H1 (cell line): Measurements from ENCODE around the gene PTPRH. TPM values are rescaled to one million over a fixed set of nuclear protein-coding genes. Genes with fewer than 3 reads are reported as not detected.

Source experiments
- CTCF ChIA-PET: fragments of 300-600 bp; sonication (Branson Sonifier 250); formaldehyde crosslinking; loops from one replicate; lab custom pipeline; 2021; ENCODE audit not compliant: partially characterized antibody; lab: Charles Lee
- POLR2A ChIA-PET: fragments of 300-600 bp; sonication (Branson Sonifier 250); formaldehyde crosslinking; loops from one replicate; lab custom pipeline; 2021; ENCODE audit warnings: inconsistent platforms; ENCODE audit not compliant: partially characterized antibody; lab: Charles Lee
- DNase-seq, 2 experiments: peaks; one replicate each; pipeline versions ENCODE4 v3.0.0 to v3.0.0-alpha.2; 2010 to 2022; ENCODE audit warnings: low spot score in 2 of 2, low read depth in 1 of 2, mixed read lengths in 1 of 2
- FAIRE-seq: peaks from 2 replicates; lab custom pipeline; 2011; peaks lifted over from hg19 to GRCh38; lab: Jason Lieb, UNC
- H2AFZ ChIP-seq: 2 replicates; pipeline ENCODE4 v1.8.1; 2012; ENCODE audit warnings: low read length, inconsistent platforms
- H2AK5ac ChIP-seq: 2 replicates; pipeline ENCODE4 v1.6.1; 2013; ENCODE audit warnings: low read depth, low read length
- H2BK120ac ChIP-seq: replicated peaks from 2 replicates; pipeline ENCODE3; 2013; ENCODE audit warnings: low read depth, low read length, inconsistent platforms
- H2BK12ac ChIP-seq: 2 replicates; pipeline ENCODE4 v1.6.1; 2013; ENCODE audit warnings: low read depth, low read length
- H2BK15ac ChIP-seq: 2 replicates; pipeline ENCODE4 v1.6.1; 2013; ENCODE audit warnings: low read length
- H2BK20ac ChIP-seq: 2 replicates; pipeline ENCODE4 v1.6.1; 2013; ENCODE audit warnings: low read length
- H2BK5ac ChIP-seq: 2 replicates; pipeline ENCODE4 v1.6.1; 2013; ENCODE audit warnings: low read depth, low read length
- H3K14ac ChIP-seq: 2 replicates; pipeline ENCODE4 v1.6.1; 2013; ENCODE audit warnings: inconsistent platforms; ENCODE audit not compliant: insufficient read length
- H3K18ac ChIP-seq: 2 replicates; pipeline ENCODE4 v1.6.1; 2013; ENCODE audit warnings: low read length; ENCODE audit errors: extremely low read depth
- H3K23ac ChIP-seq: 2 replicates; pipeline ENCODE4 v1.6.1; 2013; ENCODE audit warnings: inconsistent platforms; ENCODE audit not compliant: insufficient read length
- H3K23me2 ChIP-seq: 2 replicates; pipeline ENCODE4 v1.6.1; 2013; ENCODE audit warnings: low read depth, low read length
- H3K27ac ChIP-seq: 2 replicates; pipeline ENCODE4 v1.6.1; 2011; ENCODE audit warnings: low read depth, low read length, inconsistent platforms
- H3K27me3 ChIP-seq, 4 experiments: replicated peaks in 1 of 4; 1 replicate in 1 of 4; 2 replicates in 3 of 4; pipeline versions ENCODE4 v1.6.1 to v1.8.1; 2011 to 2013; ENCODE audit warnings: low read length in 3 of 4, mild to moderate bottlenecking in 3 of 4, inconsistent platforms in 2 of 4, mixed read lengths in 2 of 4, moderate library complexity in 1 of 4; ENCODE audit not compliant: control insufficient read depth in 3 of 4, insufficient read depth in 3 of 4; ENCODE audit errors: extremely low read depth in 1 of 4
- H3K36me3 ChIP-seq, 4 experiments: 2 replicates each; pipeline versions ENCODE4 v1.6.1 to v1.8.1; 2011 to 2013; ENCODE audit warnings: mild to moderate bottlenecking in 4 of 4, low read length in 3 of 4, moderate library complexity in 2 of 4, control low read depth in 1 of 4, inconsistent platforms in 1 of 4; ENCODE audit not compliant: insufficient read depth in 4 of 4, control insufficient read depth in 2 of 4
- H3K4ac ChIP-seq: replicated peaks from 2 replicates; pipeline ENCODE3; 2013; ENCODE audit warnings: low read length, low read depth, mixed read lengths, inconsistent platforms; ENCODE audit not compliant: insufficient read length
- H3K4me1 ChIP-seq, 4 experiments: replicated peaks in 1 of 4; 1 replicate in 1 of 4; 2 replicates in 3 of 4; pipeline versions ENCODE4 v1.6.1 to v1.8.1; 2011 to 2013; ENCODE audit warnings: low read length in 3 of 4, inconsistent platforms in 2 of 4, mixed read lengths in 1 of 4; ENCODE audit not compliant: insufficient read depth in 4 of 4, control insufficient read depth in 3 of 4
- H3K4me2 ChIP-seq, 2 experiments: 2 replicates each; pipeline versions ENCODE4 v1.6.1 to v1.8.1; 2011 to 2013; ENCODE audit warnings: low read depth in 2 of 2, low read length in 2 of 2, control low read depth in 1 of 2, inconsistent platforms in 1 of 2, mild to moderate bottlenecking in 1 of 2; ENCODE audit not compliant: insufficient read depth in 1 of 2
- H3K4me3 ChIP-seq, 4 experiments: fragments of 200-600, 300-600 bp in 1 of 4; sonication (generic), shearing (Covaris generic), sonication (Bioruptor Twin) in 1 of 4; 2 replicates each; pipeline versions ENCODE4 v1.5.1 to v1.8.1; 2011 to 2016; ENCODE audit warnings: low read length in 4 of 4, low read depth in 3 of 4, control low read depth in 2 of 4, inconsistent platforms in 2 of 4, mild to moderate bottlenecking in 2 of 4, mixed read lengths in 1 of 4, moderate library complexity in 1 of 4; ENCODE audit not compliant: insufficient read depth in 2 of 4; ENCODE audit errors: extremely low read depth in 1 of 4
- H3K56ac ChIP-seq: replicated peaks from 2 replicates; pipeline ENCODE3; 2013; ENCODE audit warnings: low read depth, mild to moderate bottlenecking, mixed read lengths, low read length, inconsistent platforms; ENCODE audit not compliant: insufficient read length
- H3K79me1 ChIP-seq: 2 replicates; pipeline ENCODE4 v1.6.1; 2013; ENCODE audit warnings: low read depth, low read length, control low read depth
- H3K79me2 ChIP-seq, 2 experiments: 2 replicates each; pipeline versions ENCODE4 v1.6.1 to v1.8.1; 2012 to 2013; ENCODE audit warnings: low read length in 2 of 2, mild to moderate bottlenecking in 2 of 2, inconsistent platforms in 1 of 2; ENCODE audit not compliant: insufficient read depth in 2 of 2, control insufficient read depth in 1 of 2
- H3K9ac ChIP-seq, 4 experiments: replicated peaks in 1 of 4; 1 replicate in 1 of 4; 2 replicates in 3 of 4; pipeline versions ENCODE4 v1.6.1 to v1.8.1; 2011 to 2013; ENCODE audit warnings: low read depth in 3 of 4, low read length in 3 of 4, control low read depth in 2 of 4, mild to moderate bottlenecking in 2 of 4, moderate library complexity in 2 of 4, inconsistent platforms in 1 of 4; ENCODE audit errors: extremely low read depth in 1 of 4
- H3K9me3 ChIP-seq, 2 experiments: 2 replicates each; pipeline versions ENCODE4 v1.6.1 to v1.8.1; 2012 to 2013; ENCODE audit warnings: mild to moderate bottlenecking in 2 of 2, moderate library complexity in 2 of 2, control low read depth in 1 of 2, inconsistent platforms in 1 of 2, low read depth in 1 of 2, low read length in 1 of 2, mixed read lengths in 1 of 2; ENCODE audit not compliant: insufficient read depth in 2 of 2
- H4K20me1 ChIP-seq, 2 experiments: replicated peaks in 1 of 2; 2 replicates each; pipeline versions ENCODE3 to v1.8.1; 2011 to 2013; ENCODE audit warnings: inconsistent platforms in 2 of 2, low read length in 2 of 2, mild to moderate bottlenecking in 1 of 2; ENCODE audit not compliant: insufficient read depth in 2 of 2, control insufficient read depth in 1 of 2
- H4K5ac ChIP-seq: 2 replicates; pipeline ENCODE4 v1.6.1; 2013; ENCODE audit warnings: low read length, low read depth, mixed read lengths, inconsistent platforms; ENCODE audit not compliant: insufficient read length
- H4K8ac ChIP-seq: 2 replicates; pipeline ENCODE4 v1.8.0; 2013; ENCODE audit warnings: mild to moderate bottlenecking, moderate library complexity, low read length, inconsistent platforms; ENCODE audit not compliant: insufficient read depth; ENCODE audit errors: extremely low read depth
- H4K91ac ChIP-seq: replicated peaks from 2 replicates; pipeline ENCODE3; 2013; ENCODE audit warnings: low read length, mixed read lengths, inconsistent platforms; ENCODE audit not compliant: insufficient read length
- BRCA1 ChIP-seq: IDR thresholded peaks from 2 replicates; pipeline ENCODE4 v1.6.1; 2012; ENCODE audit warnings: low read depth, low read length, improper control_type of control experiment
- CBX8 ChIP-seq: fragments of 300-800, 300-1000 bp; sonication (generic); IDR thresholded peaks from 2 replicates; pipeline ENCODE4 v1.7.1; 2016; ENCODE audit warnings: low read depth, low read length, borderline replicate concordance
- POLR2AphosphoS5 ChIP-seq: IDR thresholded peaks from 2 replicates; pipeline ENCODE4 v1.6.1; 2011; ENCODE audit warnings: low read depth, low read length
- WGBS, 2 experiments: shearing (Covaris generic) in 1 of 2; methylation state at CpG; one replicate each; pipeline versions ENCODE4 v1.1.6 to v1.1.7; 2013 to 2015; ENCODE audit warnings: low lambda C conversion rate in 2 of 2, mixed read lengths in 2 of 2, inconsistent platforms in 1 of 2, low coverage in 1 of 2, missing lambda C conversion rate in 1 of 2; ENCODE audit not compliant: insufficient replicate concordance in 2 of 2, insufficient coverage in 1 of 2, insufficient read length in 1 of 2; ENCODE audit errors: extremely low coverage in 1 of 2, missing lambda C conversion rate in 1 of 2; 5-methylcytosine and 5-hydroxymethylcytosine counted together
- polyA plus RNA-seq, 7 experiments: library from polyadenylated mRNA; depleted of rRNA in 3 of 7; stranded (reverse) in 5 of 7; unstranded in 2 of 7; fragments of >200 nt in 5 of 7; fragments of 200-250 nt in 2 of 7; gene quantifications; 1 replicate in 5 of 7; 2 replicates in 1 of 7; 4 replicates in 1 of 7; pipeline versions ENCODE4 v1.2.1 to v1.2.3, GENCODE V29; 2011 to 2013; ENCODE audit warnings: missing spikeins in 2 of 7, mixed read lengths in 2 of 7
- total RNA-seq: library from RNA; stranded (reverse); fragmentation: NEBNext Ultra II Directional; extraction: Animal tissue kit (Norgen Biotek cat#: 25700); gene quantifications from 2 replicates; pipeline ENCODE4 v1.2.1, GENCODE V29; 2021

PTPRH gene
- total and polyA plus RNA-seq, 2 of the 8 experiments (the other 6 are each of a cell fraction or from before 2014, with no cell fraction given): 0.30 to 0.39 TPM

GRCh38 chr19:55198651-55199050 is 10.7 kb downstream of the PTPRH start:
- Histone ChIP-seq H3K9ac (no peak overlapping the region), H2BK20ac (no peak overlapping the region), H2AFZ (no peak overlapping the region), H3K56ac (no peak overlapping the region), H2AK5ac (no peak overlapping the region), H3K4me3 (no peak overlapping the region), H4K8ac (no peak overlapping the region), H3K36me3 (no peaks in the 10 kb centered on the region), H4K20me1 (no peaks in the 10 kb centered on the region), H3K27ac (no peak overlapping the region), H3K23ac (no peak overlapping the region), H3K4ac (no peak overlapping the region), H3K79me2 (no peaks in the 10 kb centered on the region), H2BK120ac (no peak overlapping the region), H2BK5ac (no peak overlapping the region), H3K9me3 (no peaks in the 10 kb centered on the region), H2BK12ac (no peak overlapping the region), H2BK15ac (no peak overlapping the region), H3K4me2 (no peak overlapping the region), H4K91ac (no peak overlapping the region), H3K79me1 (no peaks in the 10 kb centered on the region), H3K27me3 (no peaks in the 10 kb centered on the region), H3K23me2 (no peaks in the 10 kb centered on the region; the same call in 1 of the 2 replicates), H3K14ac (no peak overlapping the region), H3K4me1 (no peaks in the 10 kb centered on the region), H4K5ac (no peak overlapping the region), H3K18ac (no peak overlapping the region)
- DNase-seq (no peak), FAIRE-seq (no peak)
- WGBS, 2 experiments: 79% methylated on average over 5 of the region's 5 CpGs; no CpG with 5 or more reads in 1 of the 2 experiments
- ChIA-PET CTCF (interaction anchor here (0.7 to 1.5 kb wide), 5 partner anchors 12 to 52 kb away, joined by 3 to 5 read pairs (median 3); no protein-coding TSS in a partner anchor), POLR2A (interaction anchor here (0.6 to 1.9 kb wide), 5 partner anchors 8 to 209 kb away, joined by 3 read pairs; partner anchors contain the start of gene UBE2S)
- TF ChIP-seq BRCA1: no peak
- no peak for TF ChIP-seq POLR2AphosphoS5
- no peak for TF ChIP-seq CBX8
